ENCODE results near the gene FRMD7.
A peak's percentile ranks its signal among the peaks of the same experiment; 100 is the strongest.
"Not testable (repeated sequence)": the region's sequence is repeated elsewhere in the genome, so short reads cannot be mapped to it uniquely, and the experiment has no call there.

Gene FRMD7

DNA sequence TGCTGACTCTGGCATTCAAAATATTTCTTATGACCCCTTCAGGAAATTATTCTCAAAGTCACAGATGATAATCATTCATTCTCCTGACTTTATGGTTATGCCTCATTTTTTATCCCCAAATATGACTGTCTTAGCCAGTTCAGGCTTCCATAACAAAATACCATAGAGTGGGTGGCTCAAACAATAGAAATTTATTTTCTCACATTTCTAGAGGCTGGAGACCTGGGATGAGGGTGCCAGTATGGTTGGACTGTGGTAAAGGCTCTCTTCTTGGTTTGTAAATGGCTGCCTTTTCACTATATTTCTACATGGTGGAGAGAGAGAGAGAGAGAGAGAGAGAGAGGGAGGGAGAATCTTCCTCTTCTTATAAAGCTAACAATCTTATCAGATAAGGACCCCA is 20.5 kb downstream of the FRMD7 start:
- Mint-ChIP-seq H3K27me3 (ENCODE audit: low read depth) (peaks cover 4% of the 10 kb centered on the region), H3K4me3 (no peak overlapping the region), H3K27ac (no peak overlapping the region), H3K4me1 (no peaks in the 10 kb centered on the region), H3K36me3 (ENCODE audit: low read depth) (no peaks in the 10 kb centered on the region), H3K9me3 (no peaks in the 10 kb centered on the region)
- TF ChIP-seq, protein P1, sequence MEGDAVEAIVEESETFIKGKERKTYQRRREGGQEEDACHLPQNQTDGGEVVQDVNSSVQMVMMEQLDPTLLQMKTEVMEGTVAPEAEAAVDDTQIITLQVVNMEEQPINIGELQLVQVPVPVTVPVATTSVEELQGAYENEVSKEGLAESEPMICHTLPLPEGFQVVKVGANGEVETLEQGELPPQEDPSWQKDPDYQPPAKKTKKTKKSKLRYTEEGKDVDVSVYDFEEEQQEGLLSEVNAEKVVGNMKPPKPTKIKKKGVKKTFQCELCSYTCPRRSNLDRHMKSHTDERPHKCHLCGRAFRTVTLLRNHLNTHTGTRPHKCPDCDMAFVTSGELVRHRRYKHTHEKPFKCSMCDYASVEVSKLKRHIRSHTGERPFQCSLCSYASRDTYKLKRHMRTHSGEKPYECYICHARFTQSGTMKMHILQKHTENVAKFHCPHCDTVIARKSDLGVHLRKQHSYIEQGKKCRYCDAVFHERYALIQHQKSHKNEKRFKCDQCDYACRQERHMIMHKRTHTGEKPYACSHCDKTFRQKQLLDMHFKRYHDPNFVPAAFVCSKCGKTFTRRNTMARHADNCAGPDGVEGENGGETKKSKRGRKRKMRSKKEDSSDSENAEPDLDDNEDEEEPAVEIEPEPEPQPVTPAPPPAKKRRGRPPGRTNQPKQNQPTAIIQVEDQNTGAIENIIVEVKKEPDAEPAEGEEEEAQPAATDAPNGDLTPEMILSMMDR (IDR thresholded peaks at IDR 0.05; ENCODE audit: unreplicated experiment in 3 of 3): no peak

DNA sequence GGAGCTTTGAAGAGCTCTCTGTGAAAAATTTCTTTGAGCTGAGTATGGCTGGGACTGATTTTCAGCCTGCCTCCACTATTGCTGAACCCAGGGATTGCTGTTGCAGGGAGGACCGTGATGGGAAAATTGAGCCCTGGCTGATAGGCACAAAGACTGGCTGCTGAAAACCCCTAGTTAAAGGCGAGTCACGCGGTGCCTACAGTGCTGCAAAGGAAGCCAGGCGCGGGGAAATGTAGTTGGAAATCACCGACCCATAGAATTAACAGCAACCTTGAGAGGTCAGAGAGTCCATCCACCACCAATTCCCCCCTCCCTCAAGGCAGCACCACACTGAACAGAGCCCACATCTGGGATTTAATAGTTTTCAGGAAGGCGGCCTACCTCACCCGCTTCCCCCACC is 26.0 kb downstream of the FRMD7 start:
- Mint-ChIP-seq H3K9me3 (no peaks in the 10 kb centered on the region), H3K27ac (no peak overlapping the region), H3K4me3 (no peak overlapping the region), H3K27me3 (ENCODE audit: low read depth) (no peaks in the 10 kb centered on the region), H3K36me3 (ENCODE audit: low read depth) (no peaks in the 10 kb centered on the region), H3K4me1 (peaks cover 7% of the 10 kb centered on the region)
- TF ChIP-seq, protein P1 (IDR thresholded peaks at IDR 0.05; ENCODE audit: unreplicated experiment in 3 of 3): no peak

DNA sequence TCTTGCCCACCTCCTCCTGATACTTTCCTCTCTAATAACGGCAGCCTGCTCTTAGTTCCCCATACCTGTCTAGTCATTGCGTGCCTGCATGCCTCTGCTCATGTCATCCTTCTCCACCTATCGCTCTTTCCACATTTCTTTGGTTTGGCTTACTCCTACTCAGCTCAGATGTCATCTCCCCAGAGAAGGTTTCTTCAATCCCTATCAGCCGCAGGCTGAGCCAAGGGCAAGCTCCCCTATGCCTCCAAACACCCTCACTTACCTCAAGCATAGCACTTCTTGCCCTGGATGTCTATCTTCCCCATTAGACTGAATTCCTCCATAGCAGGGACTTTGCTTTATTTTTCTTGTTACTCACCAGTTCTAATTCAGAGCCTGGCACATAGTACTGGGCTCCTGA is 26.6 kb downstream of the FRMD7 start:
- Mint-ChIP-seq H3K27me3 (ENCODE audit: low read depth) (no peaks in the 10 kb centered on the region), H3K9me3 (no peaks in the 10 kb centered on the region), H3K4me3 (no peak overlapping the region), H3K4me1 (peaks cover 7% of the 10 kb centered on the region), H3K27ac (no peak overlapping the region), H3K36me3 (ENCODE audit: low read depth) (no peaks in the 10 kb centered on the region)
- TF ChIP-seq, protein P1 (IDR thresholded peaks at IDR 0.05; ENCODE audit: unreplicated experiment in 3 of 3): no peak

DNA sequence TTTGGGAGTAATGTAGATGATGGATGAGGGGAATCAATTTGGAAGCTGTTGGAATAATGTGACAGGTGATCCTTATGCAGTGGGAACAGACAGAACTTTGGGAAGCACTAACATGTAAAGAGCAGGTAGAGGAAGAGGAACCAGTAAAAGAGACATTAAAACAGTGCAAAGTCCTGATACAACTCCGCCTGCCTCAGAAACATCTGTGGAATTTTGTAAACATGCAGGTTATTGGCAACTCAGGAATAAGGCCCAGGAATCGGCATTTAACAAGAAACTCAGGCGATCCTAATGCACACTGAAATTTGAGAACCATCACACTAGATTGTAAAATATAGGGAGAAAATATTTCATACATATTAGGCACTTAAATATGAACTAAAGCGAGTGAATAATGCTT is 29.1 kb downstream of the FRMD7 start:
- H3K27ac Mint-ChIP-seq; H3K4me3 Mint-ChIP-seq; H3K36me3 Mint-ChIP-seq (ENCODE audit: low read depth); H3K9me3 Mint-ChIP-seq; H3K27me3 Mint-ChIP-seq (ENCODE audit: low read depth): not testable (repeated sequence)
- peaks cover 13% of the 10 kb centered on the region for H3K4me1 Mint-ChIP-seq

DNA sequence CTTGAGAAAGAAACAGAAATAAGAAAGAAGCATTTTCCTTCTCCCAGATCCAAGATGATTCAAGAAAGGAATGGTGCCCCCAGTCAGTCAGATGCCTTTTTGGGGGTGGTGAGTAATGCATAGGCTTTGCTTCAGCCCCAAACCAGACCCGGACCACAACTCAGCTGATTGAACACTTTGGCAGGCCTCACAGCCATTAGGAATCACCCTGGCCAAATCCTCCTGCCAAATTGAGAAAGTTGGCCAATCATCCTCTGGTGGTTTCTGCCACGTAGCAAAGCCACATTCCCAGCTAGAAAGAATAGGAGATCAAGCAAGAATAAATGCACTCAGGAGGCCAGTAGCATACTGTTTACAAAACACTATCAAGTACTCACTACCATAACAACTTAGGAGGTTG is 33.7 kb downstream of the FRMD7 start:
- no peaks in the 10 kb centered on the region for H3K36me3 Mint-ChIP-seq (ENCODE audit: low read depth)
- H3K4me1 Mint-ChIP-seq: peaks cover 27% of the 10 kb centered on the region
- H3K9me3 Mint-ChIP-seq: no peaks in the 10 kb centered on the region
- H3K27me3 Mint-ChIP-seq (ENCODE audit: low read depth): no peaks in the 10 kb centered on the region
- H3K4me3 Mint-ChIP-seq: no peak overlapping the region
- peak overlapping the region in 1 of 3 experiments; percentile 2 for H3K27ac Mint-ChIP-seq
- TF ChIP-seq, protein P1 (IDR thresholded peaks at IDR 0.05; ENCODE audit: unreplicated experiment in 3 of 3): no peak

DNA sequence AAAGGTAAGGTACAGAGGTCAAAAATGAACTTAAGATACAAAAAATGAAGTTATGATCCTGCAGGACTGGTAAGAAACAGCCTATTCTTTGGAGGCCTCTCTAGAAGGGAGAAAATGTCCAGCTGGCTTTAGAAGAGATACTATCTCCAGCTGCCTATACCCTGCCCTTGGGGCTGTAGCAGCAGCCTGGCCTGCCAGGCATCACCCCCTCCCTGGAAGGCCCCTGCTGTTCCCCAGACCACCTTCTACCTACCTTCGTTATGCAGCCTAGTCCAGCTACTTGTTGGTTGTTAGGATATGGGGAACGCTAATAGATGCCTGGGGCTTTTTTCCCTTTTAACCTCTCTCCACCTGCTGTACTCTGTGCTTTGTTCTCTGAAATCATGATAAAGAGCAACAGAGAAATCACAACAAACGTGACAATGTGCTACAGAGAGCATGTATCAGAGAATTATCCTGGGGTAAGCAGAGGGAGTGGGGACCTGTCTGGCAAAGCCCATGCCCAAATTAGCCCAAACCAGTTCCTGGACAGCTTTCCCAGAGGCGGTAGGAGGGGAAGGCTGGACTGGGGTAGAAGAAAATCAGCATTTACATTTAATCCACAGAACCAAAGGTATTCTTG is 34.5 kb downstream of the FRMD7 start:
- Mint-ChIP-seq H3K36me3 (ENCODE audit: low read depth) (no peaks in the 10 kb centered on the region), H3K27ac (peak overlapping the region in 2 of 3 experiments; percentile 23 to 72), H3K4me1 (peaks cover 27% of the 10 kb centered on the region), H3K27me3 (ENCODE audit: low read depth) (no peaks in the 10 kb centered on the region), H3K4me3 (no peak overlapping the region), H3K9me3 (no peaks in the 10 kb centered on the region)
- TF ChIP-seq, protein P1 (IDR thresholded peaks at IDR 0.05; ENCODE audit: unreplicated experiment in 3 of 3): no peak
